Loucy (cell line): ENCODE measurements around the gene CORO2B.

Experiments used
- H2AFZ ChIP-seq: fragments of 200-600 bp; sonication (generic); 2 replicates; pipeline ENCODE4 v1.6.0; 2016; ENCODE audit warnings: antibody characterized with exemption, mild to moderate bottlenecking, low read length, moderate library complexity
- H3F3A ChIP-seq: fragments of 200-600 bp; 2 replicates; pipeline ENCODE4 v1.6.0; 2016; ENCODE audit warnings: antibody characterized with exemption, low read depth, mild to moderate bottlenecking
- H3K27me3 ChIP-seq: fragments of 200-600 bp; sonication (generic); 2 replicates; pipeline ENCODE4 v1.6.1; 2014; ENCODE audit warnings: low read length, mild to moderate bottlenecking; ENCODE audit not compliant: insufficient read depth, poor library complexity, severe bottlenecking
- H3K36me3 ChIP-seq: fragments of 200-600 bp; sonication (generic); 2 replicates; pipeline ENCODE4 v1.6.1; 2016; ENCODE audit warnings: low read length; ENCODE audit not compliant: insufficient read depth
- H3K4me1 ChIP-seq: fragments of 200-600 bp; sonication (generic); 2 replicates; pipeline ENCODE4 v1.5.1; 2014; ENCODE audit warnings: low read length, mild to moderate bottlenecking; ENCODE audit not compliant: insufficient read depth, poor library complexity, severe bottlenecking
- H3K4me2 ChIP-seq: fragments of 200-600 bp; sonication (generic); 2 replicates; pipeline ENCODE4 v1.6.0; 2014; ENCODE audit warnings: antibody characterized with exemption, low read length, low read depth, mild to moderate bottlenecking; ENCODE audit not compliant: poor library complexity, severe bottlenecking
- H3K4me3 ChIP-seq: fragments of 200-600 bp; sonication (generic); 2 replicates; pipeline ENCODE4 v1.5.1; 2014; ENCODE audit warnings: low read length, mild to moderate bottlenecking, mixed read lengths; ENCODE audit not compliant: poor library complexity, severe bottlenecking
- H3K79me2 ChIP-seq: fragments of 200-600 bp; sonication (generic); 2 replicates; pipeline ENCODE4 v1.6.1; 2014; ENCODE audit warnings: low read length; ENCODE audit not compliant: insufficient read depth
- H3K9ac ChIP-seq: fragments of 200-600 bp; sonication (generic); 2 replicates; pipeline ENCODE4 v1.6.0; 2014; ENCODE audit warnings: mild to moderate bottlenecking, low read depth, low read length, moderate library complexity; ENCODE audit not compliant: poor library complexity, severe bottlenecking
- H3K9me2 ChIP-seq: fragments of 200-600 bp; sonication (generic); replicated peaks from 2 replicates; pipeline ENCODE4 v1.6.1; 2016; ENCODE audit warnings: low read depth, low read length, mixed read lengths
- H3K9me3 ChIP-seq: fragments of 200-600 bp; sonication (generic); 2 replicates; pipeline ENCODE4 v1.6.1; 2014; ENCODE audit warnings: mild to moderate bottlenecking, antibody characterized with exemption, low read length, low read depth; ENCODE audit not compliant: insufficient read depth
- H4K20me1 ChIP-seq: fragments of 200-600 bp; sonication (generic); 2 replicates; pipeline ENCODE4 v1.6.0; 2014; ENCODE audit warnings: antibody characterized with exemption, low read length, mild to moderate bottlenecking; ENCODE audit not compliant: insufficient read depth, poor library complexity, severe bottlenecking
- CTCF ChIP-seq: fragments of 200-600 bp; sonication (generic); conservative IDR thresholded peaks from 2 replicates; pipeline ENCODE4 v1.5.1; 2014; ENCODE audit warnings: mild to moderate bottlenecking, antibody characterized with exemption, low read length
- EZH2phosphoT487 ChIP-seq: fragments of 200-600 bp; IDR thresholded peaks from 2 replicates; pipeline ENCODE4 v1.6.1; 2018; ENCODE audit warnings: antibody characterized with exemption, mild to moderate bottlenecking, moderate library complexity, borderline replicate concordance

Gene CORO2B

GRCh38 chr15:68610825-68611224 is 32.0 kb downstream of the CORO2B start:
- H3K9me3 ChIP-seq: no peaks in the 10 kb centered on the region
- H3F3A ChIP-seq: no peaks in the 10 kb centered on the region
- H3K27me3 ChIP-seq: no peaks in the 10 kb centered on the region
- H3K4me3 ChIP-seq: no peak overlapping the region
- H3K9me2 ChIP-seq: no peaks in the 10 kb centered on the region
- H3K36me3 ChIP-seq: no peaks in the 10 kb centered on the region
- H3K9ac ChIP-seq: no peak overlapping the region
- no peaks in the 10 kb centered on the region for H4K20me1 ChIP-seq
- no peak overlapping the region for H2AFZ ChIP-seq
- H3K79me2 ChIP-seq: no peaks in the 10 kb centered on the region
- no peak overlapping the region for H3K4me2 ChIP-seq
- no peaks in the 10 kb centered on the region for H3K4me1 ChIP-seq
- no peak for TF ChIP-seq EZH2phosphoT487
- TF ChIP-seq CTCF: no peak

GRCh38 chr15:68612503-68612902 is 33.7 kb downstream of the CORO2B start:
- no peaks in the 10 kb centered on the region for H3K9me2 ChIP-seq
- H3K27me3 ChIP-seq: no peaks in the 10 kb centered on the region
- TF ChIP-seq EZH2phosphoT487 (no peak), CTCF (no peak)
- H3K4me1 ChIP-seq: no peaks in the 10 kb centered on the region
- H3F3A ChIP-seq: no peaks in the 10 kb centered on the region
- H3K79me2 ChIP-seq: no peaks in the 10 kb centered on the region
- H4K20me1 ChIP-seq: no peaks in the 10 kb centered on the region
- no peak overlapping the region for H3K4me2 ChIP-seq
- H3K9me3 ChIP-seq: no peaks in the 10 kb centered on the region
- H2AFZ ChIP-seq: no peak overlapping the region
- no peak overlapping the region for H3K4me3 ChIP-seq
- H3K36me3 ChIP-seq: no peaks in the 10 kb centered on the region
- no peak overlapping the region for H3K9ac ChIP-seq

- Histone ChIP-seq H3K4me3 (no peak overlapping the region), H3K9ac (no peak overlapping the region), H3K9me3 (no peaks in the 10 kb centered on the region), H3K4me2 (no peak overlapping the region), H3K79me2 (no peaks in the 10 kb centered on the region), H3K27me3 (no peaks in the 10 kb centered on the region), H3F3A (no peaks in the 10 kb centered on the region), H3K36me3 (no peaks in the 10 kb centered on the region), H2AFZ (no peak overlapping the region), H3K9me2 (no peaks in the 10 kb centered on the region), H3K4me1 (no peaks in the 10 kb centered on the region), H4K20me1 (no peaks in the 10 kb centered on the region)
- TF ChIP-seq EZH2phosphoT487 (no peak), CTCF (no peak)
Observed at GRCh38 chr15:68612979-68613740, 34.4 kb downstream of the CORO2B start.
